ENCODE results near the gene GALNT14.

The GALNT14 gene

DNA sequence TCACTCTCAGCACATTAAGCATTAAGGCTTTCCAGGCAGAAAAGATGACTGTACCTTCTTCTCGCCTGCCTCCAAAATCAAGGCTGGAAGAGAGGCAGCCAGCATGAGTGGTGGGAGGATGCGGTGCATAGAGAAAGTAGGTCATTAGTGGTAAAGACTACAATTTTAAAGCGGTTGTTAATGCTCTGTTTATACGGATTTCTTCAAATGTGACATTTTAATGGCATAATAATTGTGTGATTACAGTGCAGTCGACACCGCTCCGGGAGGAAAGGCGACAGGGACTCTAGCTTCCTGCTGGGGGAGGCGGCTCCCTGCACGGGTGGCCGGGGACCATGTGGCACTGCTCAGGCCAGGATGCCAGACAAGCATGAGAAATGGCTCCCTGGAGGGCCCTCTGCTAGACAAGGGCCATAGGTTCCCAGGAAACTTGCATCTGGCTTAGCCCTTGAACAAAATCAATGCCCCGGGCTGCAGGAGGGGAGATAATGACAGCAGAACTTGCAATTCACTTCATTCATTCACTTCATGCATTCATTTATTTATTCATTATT lies 129.6 kb downstream of the GALNT14 start:
- TF ChIP-seq GATA3 (IDR thresholded peaks at IDR 0.05; ENCODE audit: low read depth, low read length) (no peak), GATA2 (IDR thresholded peaks at IDR 0.05; ENCODE audit: low read depth, low read length) (no peak)

DNA sequence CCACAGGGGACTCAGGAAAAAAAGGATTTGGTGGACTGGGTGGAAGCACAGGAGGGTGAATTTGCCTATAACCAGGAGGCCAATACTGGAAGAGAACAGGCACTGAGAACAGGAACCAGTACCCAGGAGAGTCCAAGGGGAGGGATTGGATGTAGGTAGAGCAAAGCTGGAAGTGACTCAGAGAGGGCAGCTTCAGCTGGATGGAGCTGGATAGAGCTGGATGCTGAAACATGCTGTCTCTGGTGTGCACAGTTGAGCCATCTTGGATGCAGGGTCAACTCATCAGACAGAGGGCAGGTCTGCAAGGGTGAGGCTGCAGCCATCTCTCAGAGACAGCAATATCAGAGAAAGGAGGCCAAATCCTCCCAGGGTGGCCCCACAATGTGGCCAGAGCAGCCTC lies 134.0 kb downstream of the GALNT14 start:
- no peak for TF ChIP-seq GATA3 (IDR thresholded peaks at IDR 0.05; ENCODE audit: low read depth, low read length)
- TF ChIP-seq GATA2 (IDR thresholded peaks at IDR 0.05; ENCODE audit: low read depth, low read length), result no peak

DNA sequence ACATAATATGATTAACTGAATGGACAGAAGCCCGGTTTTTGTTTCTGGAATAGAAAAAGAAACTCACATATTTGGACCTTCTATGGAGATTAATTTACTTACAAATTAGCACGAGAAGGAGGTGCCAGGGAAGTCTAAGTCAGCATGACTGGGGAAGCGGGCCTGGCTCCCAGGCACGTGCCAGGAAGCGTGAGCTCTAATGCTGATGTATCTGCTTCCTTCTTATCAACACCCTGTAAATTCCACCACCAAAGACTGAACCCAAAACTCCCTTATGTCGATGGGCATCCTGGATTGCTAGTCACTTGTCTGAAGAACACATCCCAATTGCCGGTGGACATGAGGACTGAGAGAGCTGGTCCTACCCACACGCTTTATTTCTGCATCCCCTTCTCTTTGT lies 134.5 kb downstream of the GALNT14 start:
- TF ChIP-seq GATA2 (IDR thresholded peaks at IDR 0.05; ENCODE audit: low read depth, low read length), result no peak
- no peak for TF ChIP-seq GATA3 (IDR thresholded peaks at IDR 0.05; ENCODE audit: low read depth, low read length)

DNA sequence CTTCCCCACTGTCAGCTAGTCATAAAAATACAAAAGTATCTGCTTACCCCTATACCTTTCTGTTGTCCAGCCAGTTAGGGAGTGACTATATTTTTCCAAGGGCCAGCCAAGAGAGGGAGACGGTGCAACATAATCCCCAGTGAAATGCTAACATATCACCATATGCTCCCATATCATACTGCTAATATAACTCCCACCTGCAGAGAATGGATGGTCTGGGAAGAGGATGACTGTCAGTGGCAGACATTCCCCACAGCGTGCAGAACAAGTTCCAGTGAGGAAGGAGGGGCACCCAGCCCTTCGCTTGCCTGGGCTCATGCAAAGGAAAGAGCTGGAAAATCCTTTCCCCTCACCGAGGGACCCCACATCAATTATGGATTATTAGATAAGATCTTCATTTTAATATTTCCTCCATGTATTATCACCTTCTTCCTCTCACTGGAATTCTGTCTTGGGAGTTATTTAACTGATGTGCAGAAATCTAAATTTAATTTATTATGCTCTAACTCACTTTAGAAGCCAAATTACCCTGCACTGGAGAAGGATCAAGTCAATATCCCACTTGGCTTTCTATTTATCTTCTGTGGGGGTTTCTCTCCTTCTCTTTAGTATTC lies 135.6 kb downstream of the GALNT14 start:
- no peak for TF ChIP-seq GATA2 (IDR thresholded peaks at IDR 0.05; ENCODE audit: low read depth, low read length)
- TF ChIP-seq GATA3 (IDR thresholded peaks at IDR 0.05; ENCODE audit: low read depth, low read length), result no peak

DNA sequence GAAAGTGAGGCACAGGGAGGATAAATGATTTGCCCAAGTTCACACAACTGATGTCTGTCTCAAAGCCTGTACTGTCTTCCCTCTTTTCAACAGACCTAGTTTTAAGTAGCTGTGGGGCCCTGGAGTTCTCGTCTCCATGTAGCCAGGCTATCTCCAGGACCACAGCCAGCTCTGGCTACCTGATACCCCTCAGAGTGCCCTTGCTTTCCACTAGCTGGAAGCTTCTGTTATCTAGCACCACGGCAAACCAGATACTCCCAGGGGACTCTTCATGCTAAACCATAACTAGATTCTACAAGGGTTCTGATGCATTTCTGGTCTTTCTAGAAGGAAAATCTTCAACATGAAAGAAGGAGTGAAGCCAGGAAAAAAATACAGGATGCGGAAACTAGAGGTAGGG lies 137.3 kb downstream of the GALNT14 start:
- no peak for TF ChIP-seq GATA2 (IDR thresholded peaks at IDR 0.05; ENCODE audit: low read depth, low read length)
- TF ChIP-seq GATA3 (IDR thresholded peaks at IDR 0.05; ENCODE audit: low read depth, low read length), result no peak

DNA sequence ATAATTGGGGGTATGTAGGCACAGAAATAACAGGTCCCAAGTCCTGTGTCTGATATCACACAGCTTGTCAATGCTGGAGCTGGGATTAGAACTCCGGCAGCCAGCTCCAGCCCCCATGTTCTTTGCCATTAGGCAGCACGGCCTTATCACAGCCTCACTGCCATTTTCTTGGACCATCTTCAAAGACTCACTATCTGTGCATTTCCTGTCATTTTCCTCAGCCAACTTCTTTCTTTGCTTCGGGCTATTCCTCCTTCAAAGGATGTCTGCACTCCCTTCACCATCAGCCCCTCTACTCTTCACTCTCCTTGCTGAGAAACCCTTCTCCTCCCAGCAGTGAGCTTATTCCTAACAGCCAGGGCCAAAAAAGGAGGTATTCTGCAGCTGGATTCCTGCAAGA lies 139.6 kb downstream of the GALNT14 start:
- TF ChIP-seq GATA3 (IDR thresholded peaks at IDR 0.05; ENCODE audit: low read depth, low read length), result no peak
- TF ChIP-seq GATA2 (IDR thresholded peaks at IDR 0.05; ENCODE audit: low read depth, low read length), result no peak

DNA sequence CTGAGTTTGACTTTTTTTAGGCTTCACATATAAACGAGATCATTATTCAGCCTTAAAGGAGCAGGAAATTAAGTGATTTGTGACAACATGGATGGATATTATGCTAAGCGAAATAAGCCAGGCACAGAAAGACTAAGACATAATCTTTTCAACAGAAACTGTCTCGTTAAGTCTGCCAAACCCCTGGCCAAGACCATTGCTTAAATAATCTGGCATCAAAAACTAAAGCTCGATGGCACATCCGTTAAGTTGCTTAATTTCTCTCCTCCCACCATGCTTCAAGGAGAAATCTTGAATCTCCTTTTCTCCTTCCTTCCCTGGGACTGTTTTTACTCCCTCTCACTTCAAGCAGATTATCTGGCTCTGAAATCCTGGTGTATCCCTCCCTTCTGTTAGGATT lies 140.3 kb downstream of the GALNT14 start:
- TF ChIP-seq GATA2 (IDR thresholded peaks at IDR 0.05; ENCODE audit: low read depth, low read length), result no peak
- no peak for TF ChIP-seq GATA3 (IDR thresholded peaks at IDR 0.05; ENCODE audit: low read depth, low read length)

DNA sequence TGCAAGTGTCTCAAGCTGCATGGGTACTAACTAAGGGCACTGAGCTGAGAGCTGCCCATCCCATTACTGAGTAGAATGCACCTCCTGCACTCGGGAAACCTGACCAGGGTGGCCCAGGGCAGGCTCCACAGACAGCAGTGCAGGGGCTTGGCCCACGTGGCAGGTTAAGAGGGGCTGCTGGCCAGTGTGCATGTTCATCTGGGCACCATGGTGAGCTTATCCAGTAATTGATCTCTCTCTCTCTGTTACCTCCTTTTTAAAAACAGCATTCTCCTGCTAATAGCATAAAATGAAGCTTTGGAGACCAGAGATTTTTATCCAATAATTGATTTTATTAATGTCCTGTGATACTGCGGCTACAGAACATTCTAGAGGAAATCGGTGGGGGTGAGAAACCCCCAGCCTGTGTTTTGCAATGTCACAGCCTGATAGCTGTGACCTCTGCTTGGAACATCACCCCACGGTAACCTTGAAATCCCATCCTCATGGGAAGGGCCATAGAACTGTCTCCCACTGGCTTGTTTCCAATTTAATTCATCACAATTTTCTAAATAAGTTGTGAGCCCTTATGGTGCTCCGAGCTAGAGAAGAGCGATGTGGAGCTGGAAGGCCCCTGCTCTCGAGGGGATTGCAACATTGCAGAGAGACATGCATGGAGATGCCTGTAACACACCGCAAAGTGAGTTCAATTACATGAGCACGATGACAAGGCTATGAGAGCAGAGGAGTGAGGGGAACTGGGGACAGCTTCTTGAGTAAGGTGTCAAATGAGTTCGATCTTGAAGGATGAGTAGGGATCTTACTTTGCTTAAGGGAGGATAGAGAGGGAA lies 143.8 kb downstream of the GALNT14 start:
- peak; percentile 96 for TF ChIP-seq GATA2 (IDR thresholded peaks at IDR 0.05; ENCODE audit: low read depth, low read length)
- TF ChIP-seq GATA3 (IDR thresholded peaks at IDR 0.05; ENCODE audit: low read depth, low read length), result peak; percentile 91

DNA sequence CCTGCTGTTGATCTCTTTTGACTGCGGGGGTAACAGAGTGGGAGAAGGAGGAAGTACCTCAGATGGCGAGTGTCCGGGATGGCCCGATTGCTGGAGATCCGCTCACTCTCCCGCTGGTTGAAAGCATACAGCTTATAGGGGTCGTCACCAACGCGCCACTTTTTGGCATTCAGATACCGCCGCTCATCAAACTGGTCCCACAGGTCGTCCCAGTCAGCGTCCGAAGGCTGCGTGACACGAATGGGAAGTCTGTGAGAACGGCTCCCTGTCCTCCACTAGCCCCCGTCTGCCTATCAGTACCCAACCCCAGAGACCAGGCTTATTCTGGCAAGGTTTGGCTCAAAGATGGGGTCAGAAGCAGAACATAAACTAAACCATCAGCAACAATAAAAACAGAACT lies 145.5 kb downstream of the GALNT14 start:
- TF ChIP-seq GATA2 (IDR thresholded peaks at IDR 0.05; ENCODE audit: low read depth, low read length) (no peak), GATA3 (IDR thresholded peaks at IDR 0.05; ENCODE audit: low read depth, low read length) (no peak)

DNA sequence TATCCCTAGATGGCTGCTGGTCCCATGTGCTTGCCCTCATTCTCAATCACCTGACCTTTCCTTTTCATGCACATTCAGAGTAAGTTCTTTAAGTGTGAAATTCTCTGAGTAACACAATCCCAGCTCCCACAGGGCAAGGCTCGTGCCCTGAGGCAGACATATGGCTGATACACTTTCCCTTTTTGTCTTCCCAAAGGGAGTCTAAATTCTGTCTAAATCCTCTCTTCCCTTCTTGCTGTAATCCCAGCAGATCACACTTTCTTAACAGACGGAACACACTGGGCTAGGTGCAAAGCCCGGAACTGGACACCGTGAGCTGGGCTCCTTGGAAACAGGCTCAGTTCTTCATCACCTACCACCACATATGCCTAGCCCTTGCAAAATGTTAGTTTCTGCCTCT lies 147.6 kb downstream of the GALNT14 start:
- TF ChIP-seq GATA2 (IDR thresholded peaks at IDR 0.05; ENCODE audit: low read depth, low read length), result no peak
- no peak for TF ChIP-seq GATA3 (IDR thresholded peaks at IDR 0.05; ENCODE audit: low read depth, low read length)

DNA sequence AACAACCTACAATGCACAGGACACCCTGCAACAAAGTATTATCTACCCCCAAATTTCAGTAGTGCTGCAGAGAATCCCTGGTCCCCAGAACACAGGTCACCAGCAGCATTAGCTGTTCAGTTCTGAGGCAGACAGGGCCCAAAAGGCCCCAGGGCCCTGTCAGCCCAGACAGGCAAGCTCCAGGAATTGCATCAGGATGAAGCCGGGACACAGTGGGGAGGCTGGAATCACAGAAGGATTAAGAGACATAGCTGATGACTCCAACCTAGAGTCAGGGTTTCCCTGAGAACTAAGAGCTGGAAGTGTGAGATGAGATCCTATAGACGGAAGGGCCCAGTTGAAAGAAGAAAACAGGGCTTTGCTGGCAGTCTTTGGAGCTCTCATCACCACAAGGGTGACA lies 148.1 kb downstream of the GALNT14 start:
- no peak for TF ChIP-seq GATA2 (IDR thresholded peaks at IDR 0.05; ENCODE audit: low read depth, low read length)
- TF ChIP-seq GATA3 (IDR thresholded peaks at IDR 0.05; ENCODE audit: low read depth, low read length), result no peak

DNA sequence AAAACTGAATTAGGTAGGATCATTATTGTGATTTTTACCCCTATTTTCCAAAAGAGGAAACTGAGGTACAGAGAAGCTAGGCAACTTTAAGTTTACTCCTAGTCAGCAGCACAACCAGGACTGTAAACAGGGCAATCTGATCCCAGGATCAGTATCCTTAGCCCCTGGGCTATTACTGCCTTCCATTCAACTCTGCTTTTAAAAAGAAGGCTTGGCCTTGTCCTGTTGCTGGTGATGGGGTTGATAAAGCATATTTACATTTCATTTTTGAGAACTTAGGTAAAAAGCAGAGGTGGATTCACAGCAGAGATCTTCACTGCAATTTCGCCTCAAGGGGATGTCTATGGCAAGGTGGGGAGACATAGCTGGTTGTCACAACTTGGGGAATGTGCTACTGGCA lies 148.5 kb downstream of the GALNT14 start:
- peak; percentile 93 for TF ChIP-seq GATA2 (IDR thresholded peaks at IDR 0.05; ENCODE audit: low read depth, low read length)
- TF ChIP-seq GATA3 (IDR thresholded peaks at IDR 0.05; ENCODE audit: low read depth, low read length), result peak; percentile 79

DNA sequence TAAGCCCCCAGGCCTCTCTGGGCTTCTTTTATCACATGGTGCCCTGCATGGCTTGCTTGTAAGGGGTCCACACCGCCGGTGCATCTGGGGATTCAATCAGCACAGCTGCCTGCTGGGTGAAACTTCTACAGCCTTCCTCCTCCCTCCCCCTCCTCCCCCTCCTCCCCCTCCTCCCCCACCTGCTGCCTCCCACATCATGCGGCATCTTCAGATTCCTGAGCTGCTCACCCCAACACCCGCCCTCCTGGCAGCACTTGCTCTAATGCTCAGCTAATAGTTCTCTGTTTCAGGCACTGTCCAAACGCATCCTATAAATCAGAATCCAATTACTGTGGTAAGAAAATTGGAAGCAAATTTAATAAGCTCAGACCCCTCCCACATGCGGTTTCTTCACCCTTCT lies 150.7 kb downstream of the GALNT14 start:
- TF ChIP-seq GATA3 (IDR thresholded peaks at IDR 0.05; ENCODE audit: low read depth, low read length) (no peak), GATA2 (IDR thresholded peaks at IDR 0.05; ENCODE audit: low read depth, low read length) (no peak)

DNA sequence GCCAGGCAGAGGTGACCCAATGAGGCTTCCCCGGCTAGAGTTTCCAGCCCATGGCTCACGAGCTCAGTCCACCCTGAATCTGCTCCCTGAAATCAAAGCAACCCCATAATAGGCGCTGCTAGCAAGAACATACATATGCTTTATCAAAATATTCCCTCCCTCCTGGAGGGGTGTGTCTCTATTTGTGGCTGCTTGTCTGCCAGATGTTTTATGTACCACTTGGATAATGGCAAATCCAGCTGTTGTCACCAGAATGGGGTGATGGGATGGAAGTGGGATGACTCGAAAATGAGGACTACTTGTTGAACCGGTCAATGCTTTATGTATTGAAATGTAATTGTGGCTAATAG lies 152.0 kb downstream of the GALNT14 start:
- TF ChIP-seq GATA3 (IDR thresholded peaks at IDR 0.05; ENCODE audit: low read depth, low read length) (no peak), GATA2 (IDR thresholded peaks at IDR 0.05; ENCODE audit: low read depth, low read length) (no peak)
